B cell (primary cell): ENCODE data around the gene OFD1. TPM values are rescaled to one million over a fixed set of nuclear protein-coding genes. Genes with fewer than 3 reads are reported as not detected.

ENCODE experiments used
- ATAC-seq: fragments of 200-7000 bp; cut with Tn5 transposase; one replicate; pipeline ENCODE4 v1.10.0; 2021; ENCODE audit warnings: low read depth, mild to moderate bottlenecking, moderate number of reproducible peaks, moderate library complexity
- CTCF ChIA-PET: fragments of 350-600 bp; sonication (Branson Sonifier 250); formaldehyde crosslinking; loops from one replicate; lab custom pipeline; 2021; ENCODE audit warnings: antibody characterized with exemption, inconsistent platforms; lab: Charles Lee
- POLR2A ChIA-PET: fragments of 350-600 bp; sonication (Branson Sonifier 250); formaldehyde crosslinking; loops from one replicate; lab custom pipeline; 2021; ENCODE audit warnings: antibody characterized with exemption; lab: Charles Lee
- DNase-seq: peaks from one replicate; pipeline ENCODE4 v3.0.0; 2013
- H2AFZ ChIP-seq: 2 replicates; pipeline ENCODE4 v1.6.1; 2012; ENCODE audit warnings: mild to moderate bottlenecking, low read depth, low read length; ENCODE audit not compliant: insufficient read depth, poor library complexity, severe bottlenecking
- H3K27ac ChIP-seq, 2 donors: 1 replicate in 1 of 2; 2 replicates in 1 of 2; pipeline ENCODE4 v1.5.1; 2012 to 2013; ENCODE audit warnings: low read length in 2 of 2, mild to moderate bottlenecking in 2 of 2, moderate library complexity in 1 of 2
- H3K27me3 ChIP-seq, 4 experiments: fragments of 200-600 bp in 1 of 4; sonication (generic) in 1 of 4; replicated peaks in 1 of 4; 1 replicate in 2 of 4; 2 replicates in 2 of 4; pipeline versions ENCODE4 v1.6.1 to v1.7.0; 2013 to 2016; ENCODE audit warnings: low read length in 3 of 4, mild to moderate bottlenecking in 2 of 4, mixed read lengths in 1 of 4, moderate library complexity in 1 of 4; ENCODE audit not compliant: insufficient read depth in 4 of 4, control insufficient read depth in 3 of 4; ENCODE audit errors: control extremely low read depth in 1 of 4
- H3K36me3 ChIP-seq, 2 experiments: replicated peaks in 1 of 2; 1 replicate in 1 of 2; 2 replicates in 1 of 2; pipeline versions ENCODE4 v1.6.1 to v1.7.1; 2013; ENCODE audit warnings: low read length in 1 of 2; ENCODE audit not compliant: insufficient read depth in 2 of 2, control insufficient read depth in 1 of 2; ENCODE audit errors: control extremely low read depth in 1 of 2, extremely low read depth in 1 of 2
- H3K4me1 ChIP-seq, 2 donors: fragments of 200-600 bp in 1 of 2; sonication (generic) in 1 of 2; 1 replicate in 1 of 2; 2 replicates in 1 of 2; pipeline versions ENCODE4 v1.5.1 to v1.6.1; 2013 to 2017; ENCODE audit warnings: low read length in 2 of 2; ENCODE audit not compliant: control insufficient read depth in 2 of 2, insufficient read depth in 2 of 2
- H3K4me2 ChIP-seq: replicated peaks from 2 replicates; pipeline ENCODE3; 2012; ENCODE audit warnings: mild to moderate bottlenecking, low read depth, low read length; ENCODE audit not compliant: poor library complexity, severe bottlenecking
- H3K4me3 ChIP-seq, 5 experiments: fragments of 200-600 bp in 1 of 5; sonication (generic) in 1 of 5; 1 replicate in 3 of 5; 2 replicates in 2 of 5; pipeline versions ENCODE4 v1.5.1 to v1.7.0; 2011 to 2016; ENCODE audit warnings: low read length in 4 of 5, mild to moderate bottlenecking in 4 of 5, low read depth in 2 of 5, control low read depth in 1 of 5, moderate library complexity in 1 of 5; ENCODE audit not compliant: insufficient read depth in 1 of 5; ENCODE audit errors: control extremely low read depth in 1 of 5, extremely low read depth in 1 of 5
- H3K79me2 ChIP-seq: fragments of 200-600 bp; sonication (generic); one replicate; pipeline ENCODE4 v1.6.0; 2016; ENCODE audit warnings: low read length; ENCODE audit not compliant: control insufficient read depth, insufficient read depth
- H3K9ac ChIP-seq: fragments of 200-600 bp; sonication (generic); 2 replicates; pipeline ENCODE4 v1.6.1; 2017; ENCODE audit warnings: mild to moderate bottlenecking, low read length, moderate library complexity
- H3K9me3 ChIP-seq, 3 donors: one replicate each; pipeline versions ENCODE4 v1.6.1 to v1.7.1; 2013; ENCODE audit warnings: low read length in 2 of 3; ENCODE audit not compliant: control insufficient read depth in 2 of 3, insufficient read depth in 1 of 3; ENCODE audit errors: control extremely low read depth in 1 of 3
- H4K20me1 ChIP-seq: 2 replicates; pipeline ENCODE4 v1.6.0; 2012; ENCODE audit warnings: mild to moderate bottlenecking, low read length; ENCODE audit not compliant: insufficient read depth, control insufficient read depth, poor library complexity, severe bottlenecking
- H3K27ac Mint-ChIP-seq: one replicate; pipeline ENCODE4 v1.8.0; 2021; ENCODE audit warnings: mixed read lengths
- H3K27me3 Mint-ChIP-seq: one replicate; pipeline ENCODE4 v1.8.0; 2021; ENCODE audit warnings: mixed read lengths
- H3K4me1 Mint-ChIP-seq: one replicate; pipeline ENCODE4 v1.8.0; 2021; ENCODE audit warnings: mixed read lengths
- H3K4me3 Mint-ChIP-seq: one replicate; pipeline ENCODE4 v1.8.0; 2021; ENCODE audit warnings: mixed read lengths
- H3K9me3 Mint-ChIP-seq: one replicate; pipeline ENCODE4 v1.8.0; 2022; ENCODE audit warnings: mixed read lengths; ENCODE audit not compliant: insufficient read depth
- CTCF ChIP-seq: fragments of 200-600 bp; IDR thresholded peaks from one replicate; pipeline ENCODE4 v1.8.0; 2022; ENCODE audit warnings: antibody characterized with exemption, mild to moderate bottlenecking
- EZH2 ChIP-seq: IDR thresholded peaks from 2 replicates; pipeline ENCODE4 v1.6.1; 2012; ENCODE audit warnings: borderline replicate concordance, low read depth, mild to moderate bottlenecking, moderate library complexity, low read length; ENCODE audit not compliant: insufficient read depth, poor library complexity, severe bottlenecking
- WGBS: methylation state at CpG from one replicate; pipeline ENCODE4 v1.1.5; 2013; ENCODE audit warnings: missing lambda C conversion rate; ENCODE audit not compliant: insufficient coverage; 5-methylcytosine and 5-hydroxymethylcytosine counted together
- intact Hi-C: fragments of 100-400 bp; cut with micrococcal nuclease; formaldehyde crosslinking; loops from one replicate; pipeline ENCODE4 v1.10.0; 2022
- polyA minus RNA-seq: library from RNA; depleted of rRNA, polyadenylated mRNA; stranded (reverse); fragments of >200 nt; gene quantifications from 2 replicates; pipeline ENCODE4 v1.2.3, GENCODE V29; 2012
- polyA plus RNA-seq: library from polyadenylated mRNA; depleted of rRNA; stranded (reverse); fragments of >200 nt; gene quantifications from 2 replicates; pipeline ENCODE4 v1.2.3, GENCODE V29; 2012
- total RNA-seq, 2 donors: library from RNA; stranded (reverse); fragments of 120-200 nt in 1 of 2; gene quantifications; 1 replicate in 1 of 2; 2 replicates in 1 of 2; pipeline versions ENCODE4 v1.2.3 to v1.2.4, GENCODE V29; 2013 to 2022

OFD1 gene
- total RNA-seq (84.9 and 87.8 TPM in 2 replicates), polyA plus RNA-seq (40.6 and 69.5 TPM in 2 replicates), polyA minus RNA-seq (36.2 and 68.3 TPM in 2 replicates)
- 65.7 TPM for total RNA-seq (2013)

- POLR2A ChIA-PET: interaction anchor here (0.6 to 1.8 kb wide), 9 partner anchors 8 to 779 kb away, joined by 3 to 8 read pairs (median 4); partner anchors contain the start of genes RAB9A and TCEANC
- H3K4me2 ChIP-seq: peak within 1 kb of the TSS; percentile 78
- H3K9me3 ChIP-seq: no peaks in the 10 kb centered on the region
- peak within 1 kb of the TSS; percentile 97 for H3K27ac Mint-ChIP-seq
- H3K4me1 ChIP-seq: peaks cover 40 to 43% of the 10 kb centered on the region in 2 donors
- TF ChIP-seq CTCF: no peak
- TF ChIP-seq EZH2: no peak
- H3K9me3 Mint-ChIP-seq: no peaks in the 10 kb centered on the region
- H3K36me3 ChIP-seq: peaks cover 0 to 15% of the 10 kb centered on the region in 2 experiments
- peak; percentile 80 for ATAC-seq
- intact Hi-C loops: loop anchor here (1.0 to 2.0 kb wide), 6 partner anchors 8 to 760 kb away; partner anchors contain the start of genes GEMIN8, RAB9A, TCEANC and TMSB4X
- peak within 1 kb of the TSS; percentile 73 to 98 (median 76) for H3K4me3 ChIP-seq
- H3K79me2 ChIP-seq: peaks cover 60% of the 10 kb centered on the region
- CTCF ChIA-PET: interaction anchor here (0.9 to 3.2 kb wide), 14 partner anchors 8 to 788 kb away, joined by 3 to 14 read pairs (median 4); partner anchors contain the start of gene RAB9A
- H3K27me3 ChIP-seq: no peaks in the 10 kb centered on the region
- no peaks in the 10 kb centered on the region for H4K20me1 ChIP-seq
- peak; percentile 94 for DNase-seq
- peak within 1 kb of the TSS; percentile 94 for H3K9ac ChIP-seq
- WGBS: under 1% methylated on average over 57 of the region's 75 CpGs
- H3K4me3 Mint-ChIP-seq: peak within 1 kb of the TSS; percentile 93
- peak within 1 kb of the TSS; percentile 84 for H2AFZ ChIP-seq
- peak within 1 kb of the TSS; percentile 95 to 97 for H3K27ac ChIP-seq
- H3K4me1 Mint-ChIP-seq: peaks cover 52% of the 10 kb centered on the region
- H3K27me3 Mint-ChIP-seq: no peaks in the 10 kb centered on the region
Measured at GRCh38 chrX:13734278-13735172, at the start of gene OFD1, which contains the start of gene TRAPPC2. Gene OFD1, plus strand, starts transcription at chrX:13734748. Its CDS starts 324 bp downstream, at chrX:13735072. Gene TRAPPC2, minus strand, starts transcription at chrX:13734620. Its CDS starts 14,657 bp downstream, at chrX:13719963.
